ENCODE results near the gene ST7.
"Not testable (repeated sequence)": the region's sequence is repeated elsewhere in the genome, so short reads cannot be mapped to it uniquely, and the experiment has no call there.

Gene ST7

DNA sequence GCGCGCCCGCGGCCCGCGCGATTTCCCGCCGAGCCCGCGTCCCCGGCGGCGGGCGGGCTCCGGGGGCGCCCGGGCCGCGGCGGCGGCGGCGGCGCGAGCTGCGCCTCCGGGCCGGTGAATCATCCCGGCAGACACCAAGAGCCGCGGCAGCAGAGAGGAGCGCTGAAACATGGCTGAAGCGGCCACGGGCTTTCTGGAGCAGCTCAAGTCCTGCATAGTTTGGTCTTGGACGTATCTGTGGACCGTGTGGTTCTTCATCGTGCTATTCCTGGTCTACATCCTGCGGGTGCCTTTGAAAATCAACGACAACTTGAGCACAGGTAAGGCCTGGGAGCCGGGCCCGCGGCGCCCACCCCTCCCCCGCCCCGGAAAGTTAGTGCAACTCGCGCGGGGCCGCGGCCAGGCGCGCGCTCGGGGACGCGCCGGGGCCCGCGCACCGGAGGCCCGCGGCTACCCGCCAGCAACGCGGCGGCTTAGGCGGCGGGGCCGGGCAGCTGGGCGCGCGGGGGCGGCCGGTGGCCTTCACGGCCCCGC lies at the start of gene ST7:
TSS of gene ST7 (plus strand) at position 130 of the 534 bp plus-strand sequence. CDS start at position 170, 40 bp downstream.
- DNase-seq, result peak; percentile 80

DNA sequence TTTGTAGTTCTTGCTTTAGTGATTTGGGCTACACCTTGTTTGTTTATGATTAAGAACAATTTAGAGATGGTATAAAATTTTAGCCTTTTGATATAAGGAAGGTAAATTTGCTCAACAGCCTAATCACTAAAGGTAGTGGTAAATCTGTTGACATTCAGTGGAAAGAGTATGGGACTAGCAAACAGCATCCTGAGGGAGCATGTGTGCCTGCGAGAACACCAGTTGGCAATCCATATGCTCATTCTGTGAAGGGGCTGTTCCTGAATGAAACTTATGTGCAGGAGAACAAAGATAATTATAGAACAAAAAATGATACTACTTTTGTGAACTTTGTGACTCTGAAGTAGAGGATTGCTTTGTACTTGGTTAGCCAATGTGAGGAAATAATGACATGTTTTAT lies 46.9 kb upstream of the ST7 start:
- no peak for DNase-seq

DNA sequence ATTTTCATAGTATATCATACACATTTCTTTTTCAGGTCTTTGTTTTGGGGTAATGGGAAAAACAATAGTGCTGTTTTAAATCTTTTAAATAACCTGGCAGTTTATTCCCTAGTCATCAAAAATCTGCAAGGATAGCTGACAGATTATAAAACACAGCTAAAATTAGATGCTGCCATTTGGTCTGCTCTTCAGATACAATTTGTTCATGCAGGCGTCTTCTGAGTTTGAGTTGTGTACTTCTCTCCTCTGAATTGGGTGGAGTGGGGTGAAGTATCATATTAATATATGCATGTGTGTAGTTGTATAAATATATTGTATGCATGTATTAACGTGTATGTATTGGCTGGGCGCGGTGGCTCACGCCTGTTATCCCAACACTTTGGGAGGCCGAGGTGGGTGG lies 42.9 kb upstream of the ST7 start:
- DNase-seq, result no peak

GRCh38 chr7:116911801-116912200 lies 41.5 kb upstream of the ST7 start:
- no peak for DNase-seq

DNA sequence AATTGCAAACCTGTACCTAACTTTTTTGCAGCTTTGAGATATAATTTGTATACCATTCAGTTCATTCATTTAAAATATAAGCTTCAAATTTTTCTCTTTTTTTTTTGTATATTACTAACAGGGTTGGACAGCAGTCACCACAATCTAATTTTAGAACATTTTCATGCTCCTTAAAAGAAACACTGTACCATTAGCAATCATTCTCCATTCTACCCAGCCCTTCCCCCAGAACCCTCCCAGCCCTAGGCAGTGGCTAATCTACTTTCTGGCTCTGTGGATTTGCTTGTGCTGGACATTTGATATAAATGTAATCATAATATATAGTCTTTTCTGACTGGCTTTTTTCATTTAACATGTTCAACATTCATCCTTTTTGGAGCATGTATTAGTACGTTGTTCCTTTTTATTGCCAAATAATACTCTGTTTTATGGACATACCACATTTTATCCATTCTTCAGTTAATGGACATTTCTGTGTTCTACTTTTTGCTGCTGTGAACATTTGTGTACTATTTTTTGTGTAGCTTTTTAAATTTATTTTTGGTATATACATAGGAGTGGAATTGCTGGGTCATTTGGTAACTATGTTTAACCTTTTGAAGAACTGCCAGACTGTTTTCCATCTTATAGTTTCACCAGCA lies 40.9 kb upstream of the ST7 start:
- DNase-seq, result no peak

- DNase-seq, result no peak
These were observed 34.6 kb upstream of the ST7 start for GRCh38 chr7:116918704-116919103.

- no peak for DNase-seq
These were observed 32.9 kb upstream of the ST7 start for GRCh38 chr7:116920359-116920758.

DNA sequence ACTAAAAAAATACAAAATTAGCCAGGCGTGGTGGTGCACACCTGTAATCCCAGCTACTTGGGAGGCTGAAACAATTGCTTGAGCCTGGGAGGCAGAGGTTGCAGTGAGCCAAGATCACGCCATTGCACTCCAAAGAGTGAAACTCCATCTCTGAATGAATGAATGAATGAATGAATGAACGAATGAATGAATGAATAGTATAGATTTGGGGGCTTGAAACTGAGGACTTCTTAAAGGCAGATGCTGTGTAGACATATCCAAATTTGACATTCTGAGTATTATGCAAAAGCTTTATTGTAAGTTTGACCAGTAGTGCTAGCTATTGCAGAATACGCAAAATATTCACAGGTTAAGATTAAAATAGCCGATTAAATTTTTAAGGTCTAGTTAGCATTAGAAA lies 30.8 kb upstream of the ST7 start:
- no peak for DNase-seq

GRCh38 chr7:116924741-116925140 lies 28.6 kb upstream of the ST7 start:
- DNase-seq, result no peak

DNA sequence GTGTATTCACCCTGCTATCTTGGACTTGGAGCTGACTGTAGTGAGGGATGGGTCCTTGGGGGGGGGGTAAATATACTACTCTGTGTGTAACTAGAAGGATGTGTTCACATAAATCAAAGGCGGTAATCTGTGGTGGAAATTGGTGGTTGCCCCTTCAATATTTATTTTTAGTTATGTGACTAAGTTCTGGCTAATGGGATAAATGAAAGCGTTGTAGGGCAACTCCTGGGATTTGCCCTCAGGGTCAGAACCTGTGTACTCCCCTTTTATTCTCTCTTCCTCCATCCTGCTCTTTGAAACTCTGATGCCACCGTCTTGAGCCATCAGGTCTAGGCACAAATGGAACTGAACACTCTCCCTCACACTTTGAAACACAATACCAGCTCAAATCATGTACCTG lies 24.3 kb upstream of the ST7 start:
- DNase-seq, result no peak

DNA sequence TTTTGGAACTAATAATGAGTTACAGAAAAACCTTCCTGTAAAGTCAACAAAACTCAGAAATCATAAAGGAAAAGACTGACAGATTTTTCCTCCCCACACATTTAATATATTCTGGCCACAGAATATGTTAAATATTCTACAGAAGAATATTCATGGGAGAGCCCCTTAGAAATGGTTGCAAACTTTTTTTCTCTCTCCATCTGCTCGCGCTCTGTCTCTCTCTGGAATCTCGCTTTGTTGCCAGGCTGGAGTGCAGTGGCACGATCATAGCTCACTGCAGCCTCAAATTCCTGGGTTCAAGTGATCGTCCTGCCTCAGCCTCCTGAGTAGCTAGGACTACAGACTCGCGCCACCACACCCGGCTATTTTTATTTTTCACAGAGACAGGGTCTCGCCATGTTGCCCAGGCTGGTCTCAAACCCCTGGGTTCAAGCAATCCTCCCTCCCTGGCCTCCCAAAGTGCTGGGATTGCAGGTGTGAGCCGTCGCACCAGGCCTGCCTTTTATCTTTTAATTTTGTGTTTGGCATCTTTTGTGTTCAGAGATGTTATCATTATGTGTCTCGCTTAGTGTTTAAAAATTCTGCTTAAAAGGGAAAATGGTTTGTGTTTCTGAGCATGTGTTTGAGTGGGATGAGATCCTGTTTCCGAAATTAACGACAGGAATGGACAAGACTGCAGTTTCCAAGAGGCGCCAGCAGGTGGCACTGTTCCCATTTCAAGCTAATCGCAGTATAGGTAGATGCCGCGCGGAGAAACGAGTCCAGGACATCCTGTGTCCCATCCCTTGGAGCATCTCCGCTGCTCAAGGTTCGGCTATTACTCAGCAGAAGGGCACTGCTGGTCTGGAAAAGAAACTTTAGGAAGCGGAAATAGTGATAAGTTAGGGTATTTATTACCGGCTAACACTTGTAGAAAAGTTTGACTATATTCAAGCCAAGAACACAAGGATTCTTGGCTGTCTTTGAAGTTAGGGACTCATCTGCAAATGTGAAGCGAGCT lies 23.1 kb upstream of the ST7 start:
- peak; percentile 78 for DNase-seq

DNA sequence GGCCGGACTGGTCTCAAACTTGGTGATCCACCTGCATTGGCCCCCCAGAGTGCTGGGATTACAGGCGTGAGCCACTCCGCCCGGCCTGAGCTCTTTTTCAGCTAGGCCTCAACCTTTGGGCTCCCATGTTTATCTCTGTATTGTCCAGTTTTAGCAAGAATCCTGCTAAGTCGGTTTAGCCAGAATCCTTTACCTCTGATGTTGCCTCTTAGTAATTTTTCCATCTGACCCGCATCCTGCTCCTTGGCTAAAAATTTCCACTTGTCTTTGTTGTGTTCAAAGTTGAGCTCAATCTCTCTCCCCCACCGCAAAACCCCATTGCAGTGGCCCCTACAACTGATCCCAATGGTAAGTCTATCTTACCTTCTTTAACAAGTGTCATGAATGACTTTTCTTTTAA lies 20.7 kb upstream of the ST7 start:
- no peak for DNase-seq

- no peak for DNase-seq
These were observed 19.8 kb upstream of the ST7 start for GRCh38 chr7:116933465-116933864.

GRCh38 chr7:116934580-116934979 lies 18.7 kb upstream of the ST7 start:
- no peak for DNase-seq

- not testable (repeated sequence) for DNase-seq
These were observed 16.5 kb upstream of the ST7 start for GRCh38 chr7:116936844-116937243.

- DNase-seq, result no peak
These were observed 14.6 kb upstream of the ST7 start for GRCh38 chr7:116938678-116939077.

- no peak for DNase-seq
These were observed 12.5 kb upstream of the ST7 start for GRCh38 chr7:116940689-116941370.

- no peak for DNase-seq
These were observed 10.8 kb upstream of the ST7 start for GRCh38 chr7:116942504-116942903.

- DNase-seq, result no peak
These were observed 4.4 kb upstream of the ST7 start for GRCh38 chr7:116948934-116949333.

- no peak for DNase-seq
These were observed 3.1 kb upstream of the ST7 start for GRCh38 chr7:116949941-116950801.

DNA sequence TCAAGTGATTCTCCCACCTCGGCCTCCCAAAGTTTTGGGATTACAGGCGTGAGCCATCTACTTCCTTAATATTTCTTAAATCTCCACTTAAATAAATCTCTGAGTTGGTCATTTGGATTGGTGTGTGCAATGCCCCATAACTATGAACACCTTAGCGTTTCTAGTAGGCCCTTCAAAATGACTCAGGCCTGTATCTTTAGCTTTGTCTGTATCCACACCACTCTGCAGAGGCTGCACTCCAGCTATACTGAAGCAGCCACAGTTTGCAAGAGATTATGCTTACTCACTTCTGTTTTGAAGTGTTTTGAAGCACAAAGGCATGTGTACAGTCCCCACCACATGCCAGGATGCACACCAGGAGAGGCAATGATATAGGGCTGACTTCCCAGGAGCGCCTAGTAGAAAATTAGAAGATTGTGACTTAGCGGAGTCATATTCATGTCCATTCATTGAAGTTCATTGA lies 2.4 kb upstream of the ST7 start:
- DNase-seq, result no peak

Data from left hindlimb (tissue), 1 donor.